Heart left ventricle (tissue), 13 donors: ENCODE data around the gene FAM171A1.
"Not testable (repeated sequence)": the region's sequence is repeated elsewhere in the genome, so short reads cannot be mapped to it uniquely, and the experiment has no call there.

Experiments
- CTCF ChIP-seq, 12 donors: fragments of 200-600 bp; sonication (generic) in 4 of 12; IDR thresholded peaks; one replicate each; pipeline versions ENCODE4 v1.5.0 to v1.8.0; 2018 to 2022; ENCODE audit warnings: antibody characterized with exemption in 12 of 12, mild to moderate bottlenecking in 5 of 12
- POLR2A ChIP-seq, 2 donors: fragments of 450-650 bp; IDR thresholded peaks; one replicate each; pipeline ENCODE4 v1.6.1; 2017; ENCODE audit warnings: antibody characterized with exemption in 2 of 2, mild to moderate bottlenecking in 2 of 2, moderate library complexity in 2 of 2
- donor health status: ischemic (EF 13 %, LVEDD 7.1; RV severe dilation, severe dysfunction).
- donor health status: DM: no; HTN: yes; CAD: no.
- donor health status: DM: no; HTN: no; CAD: no.
- donor health status: ischemic (EF 25% LVEDD 6.9; RV normal size, moderate dysfunction).
- donor health status: ischemic (EF 25% LVEDD 5.7; RV mildly dilated, moderate dysfunction).
- donor health status: ischemic (EF 35%, LVEDD 5.7; RV mildly dilated, moderate dysfunction).
- donor health status: nonischemic (EF 11% LVEDD 7.7; RV severe dilation, severe dysfunction).
- donor health status: DM: yes; HTN: yes; CAD: no.
- donor health status: PGD.
- donor health status: ischemic (EF 29% LVEDD 5.4; RV normal size, mild dysfunction).
- donor health status: nonischemic (EF 23%, LVEDD 6.1; RV moderate dilation, normal function).

DNA sequence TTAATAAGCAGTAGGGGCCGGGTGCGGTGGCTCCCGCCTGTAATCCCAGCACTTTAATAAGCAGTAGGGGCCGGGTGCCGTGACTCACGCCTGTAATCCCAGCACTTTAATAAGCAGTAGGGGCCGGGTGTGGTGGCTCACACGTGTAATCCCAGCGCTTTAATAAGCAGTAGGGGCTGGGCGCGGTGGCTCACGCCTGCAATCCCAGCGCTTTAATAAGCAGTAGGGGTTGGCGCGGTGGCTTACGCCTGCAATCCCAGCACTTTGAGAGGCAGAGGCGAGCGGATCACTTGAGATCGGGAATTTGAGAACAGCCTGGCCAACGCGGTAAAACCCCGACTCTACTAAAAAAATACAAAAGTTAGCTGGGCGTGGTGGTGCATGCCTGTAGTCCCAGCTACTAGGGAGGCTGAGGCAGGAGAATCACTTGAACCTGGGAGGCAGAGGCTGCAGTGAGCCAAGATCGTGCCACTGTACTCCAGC, 33.6 kb downstream of the FAM171A1 start:
- not testable (repeated sequence) for TF ChIP-seq CTCF, POLR2A (IDR thresholded peaks at IDR 0.05)
